Right atrium auricular region (tissue), 2 donors: ENCODE results near the gene LDB1. TPM values are rescaled to one million over a fixed set of nuclear protein-coding genes. Genes with fewer than 3 reads are reported as not detected.
A peak's percentile ranks its signal among the peaks of the same experiment; 100 is the strongest.

Experiments
- DNase-seq: peaks from one replicate; pipeline ENCODE4 v3.0.0-alpha.2; 2019; ENCODE audit warnings: low spot score
- H3K27ac ChIP-seq, 2 donors: fragments of 200-600 bp; sonication (generic); 1 replicate in 1 of 2; 2 replicates in 1 of 2; pipeline ENCODE4 v1.5.1; 2016 to 2019
- H3K27me3 ChIP-seq, 2 donors: fragments of 200-600 bp; sonication (generic); one replicate each; pipeline versions ENCODE4 v1.5.1 to v1.6.0; 2017 to 2019
- H3K36me3 ChIP-seq: fragments of 200-600 bp; sonication (generic); one replicate; pipeline ENCODE4 v1.5.1; 2016
- H3K4me1 ChIP-seq, 2 donors: fragments of 200-600 bp; sonication (generic); one replicate each; pipeline versions ENCODE4 v1.5.1 to v1.6.0; 2017 to 2019
- H3K4me3 ChIP-seq, 2 donors: fragments of 200-600 bp; sonication (generic); 1 replicate in 1 of 2; 2 replicates in 1 of 2; pipeline ENCODE4 v1.5.1; 2017 to 2019; ENCODE audit warnings: mild to moderate bottlenecking in 1 of 2, moderate library complexity in 1 of 2
- H3K9me3 ChIP-seq, 2 donors: fragments of 200-600 bp; sonication (generic); one replicate each; pipeline ENCODE4 v1.5.1; 2019
- total RNA-seq, 2 donors: library from RNA; depleted of rRNA; stranded (reverse); fragments of >200 nt; gene quantifications; one replicate each; pipeline ENCODE4 v1.1.0, GENCODE V29; 2016
- TF ChIP-seq, protein P1 (sequence below), 2 donors: fragments of 200-600 bp; sonication (generic); IDR thresholded peaks; one replicate each; pipeline ENCODE4 v1.5.1; 2019; ENCODE audit warnings: antibody characterized with exemption in 2 of 2

Gene LDB1
- total RNA-seq, 2 donors from 2014 or later = 32.2 to 59.7 TPM

- Histone ChIP-seq H3K4me1 (peaks cover 0 to 35% of the 10 kb centered on the region in 2 donors), H3K27me3 (no peaks in the 10 kb centered on the region), H3K4me3 (peak overlapping the region; percentile 83 to 91), H3K9me3 (no peaks in the 10 kb centered on the region), H3K27ac (peak overlapping the region in 1 of 2 donors; percentile 87), H3K36me3 (peaks cover 3% of the 10 kb centered on the region)
- TF ChIP-seq, protein P1, sequence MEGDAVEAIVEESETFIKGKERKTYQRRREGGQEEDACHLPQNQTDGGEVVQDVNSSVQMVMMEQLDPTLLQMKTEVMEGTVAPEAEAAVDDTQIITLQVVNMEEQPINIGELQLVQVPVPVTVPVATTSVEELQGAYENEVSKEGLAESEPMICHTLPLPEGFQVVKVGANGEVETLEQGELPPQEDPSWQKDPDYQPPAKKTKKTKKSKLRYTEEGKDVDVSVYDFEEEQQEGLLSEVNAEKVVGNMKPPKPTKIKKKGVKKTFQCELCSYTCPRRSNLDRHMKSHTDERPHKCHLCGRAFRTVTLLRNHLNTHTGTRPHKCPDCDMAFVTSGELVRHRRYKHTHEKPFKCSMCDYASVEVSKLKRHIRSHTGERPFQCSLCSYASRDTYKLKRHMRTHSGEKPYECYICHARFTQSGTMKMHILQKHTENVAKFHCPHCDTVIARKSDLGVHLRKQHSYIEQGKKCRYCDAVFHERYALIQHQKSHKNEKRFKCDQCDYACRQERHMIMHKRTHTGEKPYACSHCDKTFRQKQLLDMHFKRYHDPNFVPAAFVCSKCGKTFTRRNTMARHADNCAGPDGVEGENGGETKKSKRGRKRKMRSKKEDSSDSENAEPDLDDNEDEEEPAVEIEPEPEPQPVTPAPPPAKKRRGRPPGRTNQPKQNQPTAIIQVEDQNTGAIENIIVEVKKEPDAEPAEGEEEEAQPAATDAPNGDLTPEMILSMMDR (IDR thresholded peaks at IDR 0.05) = no peak
- no peak for DNase-seq
Observed at GRCh38 chr10:102066399-102067088, 53.6 kb downstream of the LDB1 start.

DNA sequence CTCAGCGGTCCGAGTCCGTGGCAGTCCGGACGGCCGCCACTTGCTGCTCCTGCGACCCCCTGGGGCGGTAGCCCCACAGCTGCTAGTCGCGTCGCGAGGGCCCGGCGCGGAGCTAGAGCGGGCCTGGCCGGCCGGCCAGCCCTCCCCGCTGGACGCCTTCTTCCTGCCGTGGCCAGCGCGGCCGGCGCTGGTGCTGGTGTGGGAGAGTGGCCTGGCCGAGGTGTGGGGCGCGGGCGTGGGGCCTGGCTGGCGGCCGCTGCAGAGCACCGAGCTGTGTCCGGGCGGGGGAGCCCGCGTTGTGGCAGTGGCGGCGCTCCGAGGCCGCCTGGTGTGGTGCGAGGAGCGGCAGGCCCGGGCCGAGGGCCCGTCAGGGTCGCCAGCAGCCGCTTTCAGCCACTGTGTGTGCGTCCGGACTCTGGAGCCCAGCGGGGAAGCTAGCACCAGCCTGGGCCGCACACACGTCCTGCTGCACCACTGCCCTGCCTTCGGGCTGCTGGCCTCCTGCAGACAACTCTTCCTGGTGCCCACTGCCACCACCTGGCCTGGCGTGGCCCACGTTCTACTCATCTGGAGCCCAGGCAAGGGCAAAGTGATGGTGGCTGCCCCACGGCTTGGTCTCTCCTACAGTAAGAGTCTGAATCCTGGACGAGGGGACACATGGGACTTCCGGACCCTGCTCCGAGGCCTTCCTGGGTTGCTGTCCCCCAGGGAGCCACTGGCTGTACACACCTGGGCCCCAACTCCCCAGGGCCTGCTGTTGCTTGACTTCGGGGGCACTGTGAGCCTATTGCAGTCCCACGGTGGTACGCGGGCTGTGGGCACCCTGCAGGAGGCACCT lies 54.4 kb downstream of the LDB1 start:
- Histone ChIP-seq H3K4me1 (peaks cover 0 to 35% of the 10 kb centered on the region in 2 donors), H3K36me3 (peaks cover 3% of the 10 kb centered on the region), H3K27ac (peak overlapping the region; percentile 87 to 89), H3K4me3 (peak overlapping the region; percentile 83 to 91), H3K9me3 (no peaks in the 10 kb centered on the region), H3K27me3 (no peaks in the 10 kb centered on the region)
- DNase-seq = no peak
- TF ChIP-seq, protein P1 (IDR thresholded peaks at IDR 0.05) = no peak

DNA sequence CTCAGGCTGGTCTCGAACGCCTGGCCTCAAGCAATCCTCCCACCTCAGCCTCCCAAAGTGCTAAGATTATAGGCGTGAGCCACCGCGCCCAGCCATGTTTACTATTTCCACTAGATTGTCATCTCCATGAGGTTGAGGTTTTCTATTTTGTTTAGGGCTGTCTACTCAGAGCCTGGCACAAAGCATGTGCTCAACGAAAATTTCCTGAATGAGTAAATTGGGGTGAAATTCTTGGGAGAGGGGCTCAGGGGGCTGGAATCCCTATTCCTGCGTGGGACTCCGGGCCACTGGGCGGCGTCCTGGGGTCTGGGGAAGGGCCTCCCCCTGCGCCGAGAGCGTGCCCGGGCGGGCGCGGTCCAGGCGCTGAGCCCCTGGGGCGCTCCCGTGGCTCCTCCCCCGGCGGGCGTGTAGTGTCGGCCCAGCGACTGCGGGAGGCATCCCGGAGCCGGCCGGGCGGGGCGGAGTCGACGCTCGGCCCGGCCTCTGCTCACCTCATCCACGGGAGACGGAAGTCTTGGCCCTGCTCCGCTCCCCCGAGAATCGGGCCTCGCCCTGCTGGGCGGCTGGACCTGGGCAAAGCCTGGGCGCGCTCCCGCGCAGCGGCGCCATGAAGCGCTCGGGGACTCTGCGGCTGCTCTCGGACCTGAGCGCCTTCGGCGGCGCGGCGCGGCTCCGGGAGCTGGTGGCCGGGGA lies 55.2 kb downstream of the LDB1 start, which contains the start of gene HPS6:
HPS6 (plus strand) TSS at position 482 of the 693 bp plus-strand sequence; CDS start at position 608, 126 bp downstream.
- H3K9me3 ChIP-seq = no peaks in the 10 kb centered on the region
- DNase-seq = peak; percentile 86
- H3K27me3 ChIP-seq = no peaks in the 10 kb centered on the region
- H3K27ac ChIP-seq = peak within 1 kb of the TSS; percentile 87 to 89
- peaks cover 0 to 35% of the 10 kb centered on the region in 2 donors for H3K4me1 ChIP-seq
- TF ChIP-seq, protein P1 (IDR thresholded peaks at IDR 0.05) = peak in 1 of 2 donors; percentile 43
- peaks cover 3% of the 10 kb centered on the region for H3K36me3 ChIP-seq
- peak within 1 kb of the TSS; percentile 83 to 91 for H3K4me3 ChIP-seq

DNA sequence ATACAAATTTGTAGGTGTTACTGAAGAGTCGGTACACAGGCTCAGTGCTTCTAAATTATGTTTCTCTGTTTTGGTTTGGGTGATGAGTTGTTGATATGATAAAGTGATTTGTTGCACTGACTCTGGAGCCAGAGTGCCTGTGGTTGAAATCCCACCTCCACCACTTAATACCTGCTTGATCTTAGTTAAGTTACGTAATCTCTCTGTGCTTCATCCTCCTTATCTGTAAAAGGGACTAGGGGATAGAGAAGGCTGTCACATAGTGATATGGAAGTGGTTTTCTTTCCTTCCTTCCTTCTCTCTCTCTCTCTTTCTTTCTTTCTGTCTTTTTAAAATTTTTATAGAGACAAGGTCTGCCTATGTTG lies 55.7 kb downstream of the LDB1 start:
- Histone ChIP-seq H3K27ac (peak overlapping the region; percentile 87 to 89), H3K9me3 (no peaks in the 10 kb centered on the region)

GRCh38 chr10:102059987-102060386 lies 60.2 kb downstream of the LDB1 start:
- DNase-seq = no peak

More for the DNA sequence above, 55.7 kb downstream of the LDB1 start:
- no peak for DNase-seq
- TF ChIP-seq, protein P1 (IDR thresholded peaks at IDR 0.05) = no peak
- H3K4me1 ChIP-seq = peaks cover 0 to 35% of the 10 kb centered on the region in 2 donors
- peak overlapping the region in 1 of 2 donors; percentile 91 for H3K4me3 ChIP-seq
- H3K27me3 ChIP-seq = no peaks in the 10 kb centered on the region
- peaks cover 3% of the 10 kb centered on the region for H3K36me3 ChIP-seq

More at GRCh38 chr10:102059987-102060386, 60.2 kb downstream of the LDB1 start:
- TF ChIP-seq, protein P1 (IDR thresholded peaks at IDR 0.05) = no peak
- H3K27me3 ChIP-seq = no peaks in the 10 kb centered on the region
- no peak overlapping the region for H3K4me3 ChIP-seq
- peaks cover 0 to 3% of the 10 kb centered on the region in 2 donors for H3K4me1 ChIP-seq
- no peaks in the 10 kb centered on the region for H3K36me3 ChIP-seq
- no peaks in the 10 kb centered on the region for H3K9me3 ChIP-seq
- H3K27ac ChIP-seq = no peak overlapping the region

Other genes with a start within 250 kb of the LDB1 start
- gene ARMH3, start 64.2 kb downstream of the LDB1 start, total RNA-seq = 10 to 100 TPM; 25.4 to 28.5 TPM
- gene HPS6, start 55.0 kb downstream of the LDB1 start, total RNA-seq = 10 to 100 TPM; 11.2 to 15.6 TPM
- gene PPRC1, start 12.7 kb upstream of the LDB1 start, total RNA-seq = 10 to 100 TPM; 10.9 to 20.6 TPM
- 10 to 100 TPM; 42.2 to 47.8 TPM for gene NOLC1, start 32.0 kb upstream of the LDB1 start, total RNA-seq
- under 1 TPM in 1 of 2 donors, not detected in 1; 0.39 TPM for gene ELOVL3, start 105.9 kb upstream of the LDB1 start, total RNA-seq
- under 1 TPM; 0.28 to 0.96 TPM for gene PITX3, start 121.1 kb upstream of the LDB1 start, total RNA-seq
- gene GBF1, start 125.2 kb upstream of the LDB1 start, total RNA-seq = 10 to 100 TPM; 38.5 to 38.9 TPM